Measurements from ENCODE around the gene L3MBTL1. TPM values are rescaled to one million over a fixed set of nuclear protein-coding genes. Genes with fewer than 3 reads are reported as not detected.

L3MBTL1 gene
- total RNA-seq, 3 donors from 2014 or later (not counting 1 experiment from before 2014, with no cell fraction given) = 15.4 to 17.1 (median 17.0) TPM

- no peaks in the 10 kb centered on the region for H3K9me3 Mint-ChIP-seq
- peaks cover 0 to 5% of the 10 kb centered on the region in 2 donors for H3K4me1 Mint-ChIP-seq
- no peak overlapping the region for H3K27ac Mint-ChIP-seq
- 90% methylated on average over 6 of the region's 6 CpGs for WGBS (ENCODE audit: insufficient coverage)
- intact Hi-C loops (cut with micrococcal nuclease) = loop anchor here (5.0 kb wide), 1 partner anchor 543 kb away; no protein-coding TSS in a partner anchor
- DNase-seq (no peak), ATAC-seq (no peak)
- H3K27me3 ChIP-seq (ENCODE audit: control insufficient read depth, insufficient read depth, low read length) = no peaks in the 10 kb centered on the region
- no peaks in the 10 kb centered on the region for H3K36me3 Mint-ChIP-seq
- no peak overlapping the region for H3K27ac ChIP-seq (ENCODE audit: low read length)
- H3K9me3 ChIP-seq (ENCODE audit: control insufficient read depth, insufficient read depth, low read length) = no peaks in the 10 kb centered on the region
- H3K4me3 Mint-ChIP-seq = no peak overlapping the region
- H3K4me3 ChIP-seq (ENCODE audit: low read length) = no peak overlapping the region
- no peak for TF ChIP-seq CTCF (IDR thresholded peaks at IDR 0.05)
- H3K27me3 Mint-ChIP-seq (ENCODE audit: low read depth in 2 of 2) = peaks cover 0 to 2% of the 10 kb centered on the region in 2 donors
- H3K4me1 ChIP-seq (ENCODE audit: control insufficient read depth, insufficient read depth, low read length) = no peaks in the 10 kb centered on the region
- H3K36me3 ChIP-seq (ENCODE audit: control insufficient read depth, insufficient read depth, low read length) = no peaks in the 10 kb centered on the region
Observed at GRCh38 chr20:43538878-43539700, 31.6 kb downstream of the L3MBTL1 start.

- Mint-ChIP-seq H3K9me3 (no peaks in the 10 kb centered on the region), H3K27ac (no peak overlapping the region), H3K36me3 (no peaks in the 10 kb centered on the region), H3K4me3 (no peak overlapping the region), H3K27me3 (ENCODE audit: low read depth in 2 of 2) (peaks cover 0 to 2% of the 10 kb centered on the region in 2 donors), H3K4me1 (peaks cover 0 to 5% of the 10 kb centered on the region in 2 donors)
- no peaks in the 10 kb centered on the region for H3K9me3 ChIP-seq (ENCODE audit: control insufficient read depth, insufficient read depth, low read length)
- 91% methylated on average over 17 of the region's 17 CpGs for WGBS (ENCODE audit: insufficient coverage)
- H3K4me3 ChIP-seq (ENCODE audit: low read length) = no peak overlapping the region
- H3K27ac ChIP-seq (ENCODE audit: low read length) = no peak overlapping the region
- DNase-seq (no peak), ATAC-seq (no peak)
- no peaks in the 10 kb centered on the region for H3K27me3 ChIP-seq (ENCODE audit: control insufficient read depth, insufficient read depth, low read length)
- intact Hi-C loops (cut with micrococcal nuclease) = loop anchor here (5.0 kb wide), 1 partner anchor 542 kb away; no protein-coding TSS in a partner anchor
- no peak for TF ChIP-seq CTCF (IDR thresholded peaks at IDR 0.05)
- H3K4me1 ChIP-seq (ENCODE audit: control insufficient read depth, insufficient read depth, low read length) = no peaks in the 10 kb centered on the region
- H3K36me3 ChIP-seq (ENCODE audit: control insufficient read depth, insufficient read depth, low read length) = no peaks in the 10 kb centered on the region
Observed at GRCh38 chr20:43539975-43540672, 32.6 kb downstream of the L3MBTL1 start.

GRCh38 chr20:43540673-43541060 lies 33.2 kb downstream of the L3MBTL1 start:
- intact Hi-C loops (cut with micrococcal nuclease) = no loop called here
- Mint-ChIP-seq H3K36me3 (no peaks in the 10 kb centered on the region), H3K4me3 (no peak overlapping the region), H3K4me1 (peaks cover 0 to 5% of the 10 kb centered on the region in 2 donors), H3K27me3 (ENCODE audit: low read depth in 2 of 2) (peaks cover 0 to 2% of the 10 kb centered on the region in 2 donors), H3K9me3 (no peaks in the 10 kb centered on the region), H3K27ac (no peak overlapping the region)
- DNase-seq (no peak), ATAC-seq (no peak)
- TF ChIP-seq CTCF (IDR thresholded peaks at IDR 0.05) = no peak
- Histone ChIP-seq H3K9me3 (ENCODE audit: control insufficient read depth, insufficient read depth, low read length) (no peaks in the 10 kb centered on the region), H3K27ac (ENCODE audit: low read length) (no peak overlapping the region), H3K36me3 (ENCODE audit: control insufficient read depth, insufficient read depth, low read length) (no peaks in the 10 kb centered on the region), H3K27me3 (ENCODE audit: control insufficient read depth, insufficient read depth, low read length) (no peaks in the 10 kb centered on the region), H3K4me3 (ENCODE audit: low read length) (no peak overlapping the region), H3K4me1 (ENCODE audit: control insufficient read depth, insufficient read depth, low read length) (no peaks in the 10 kb centered on the region)
- WGBS (ENCODE audit: insufficient coverage) = 91% methylated on average over 7 of the region's 7 CpGs
